Endodermal cell (in vitro differentiated cells): Measurements from ENCODE around the gene CASKIN2. TPM values are rescaled to one million over a fixed set of nuclear protein-coding genes. Genes with fewer than 3 reads are reported as not detected.

ENCODE experiments used
- DNase-seq: peaks from one replicate; pipeline ENCODE4 v3.0.0-alpha.2; 2017
- H3K27ac ChIP-seq: 2 replicates; pipeline ENCODE4 v1.5.1; 2013; ENCODE audit warnings: mild to moderate bottlenecking, low read depth, low read length, moderate library complexity
- H3K27me3 ChIP-seq: 2 replicates; pipeline ENCODE4 v1.6.1; 2013; ENCODE audit warnings: mild to moderate bottlenecking, low read length, moderate library complexity; ENCODE audit not compliant: insufficient read depth, control insufficient read depth, poor library complexity, severe bottlenecking
- H3K36me3 ChIP-seq: 2 replicates; pipeline ENCODE4 v1.7.0; 2013; ENCODE audit warnings: mild to moderate bottlenecking, low read length, moderate library complexity; ENCODE audit not compliant: control insufficient read depth, insufficient read depth
- H3K4me1 ChIP-seq: one replicate; pipeline ENCODE4 v1.7.0; 2013; ENCODE audit warnings: low read length; ENCODE audit not compliant: control insufficient read depth, insufficient read depth
- H3K4me3 ChIP-seq: 2 replicates; pipeline ENCODE4 v1.5.1; 2013; ENCODE audit warnings: mild to moderate bottlenecking, low read length, moderate library complexity
- H3K9ac ChIP-seq: 2 replicates; pipeline ENCODE4 v1.6.1; 2013; ENCODE audit warnings: mild to moderate bottlenecking, low read length, moderate library complexity; ENCODE audit not compliant: poor library complexity, severe bottlenecking; ENCODE audit errors: extremely low read depth
- H3K9me3 ChIP-seq: 2 replicates; pipeline ENCODE4 v1.6.1; 2013; ENCODE audit warnings: mild to moderate bottlenecking, low read length, moderate library complexity; ENCODE audit not compliant: control insufficient read depth
- H3K27ac Mint-ChIP-seq: 2 replicates; pipeline ENCODE4 v1.8.0; 2020; ENCODE audit warnings: mixed read lengths
- H3K27me3 Mint-ChIP-seq: 2 replicates; pipeline ENCODE4 v1.8.0; 2021; ENCODE audit warnings: mild to moderate bottlenecking, mixed read lengths; ENCODE audit not compliant: insufficient read depth
- H3K36me3 Mint-ChIP-seq: 2 replicates; pipeline ENCODE4 v1.8.0; 2020; ENCODE audit warnings: low read depth, mixed read lengths
- H3K4me1 Mint-ChIP-seq: 2 replicates; pipeline ENCODE4 v1.8.0; 2020; ENCODE audit warnings: mixed read lengths
- H3K4me3 Mint-ChIP-seq: 2 replicates; pipeline ENCODE4 v1.8.0; 2020; ENCODE audit warnings: mild to moderate bottlenecking, moderate library complexity, mixed read lengths
- H3K9me3 Mint-ChIP-seq: 2 replicates; pipeline ENCODE4 v1.8.0; 2020; ENCODE audit warnings: mild to moderate bottlenecking, mixed read lengths
- WGBS, 2 experiments: methylation state at CpG; one replicate each; pipeline versions ENCODE4 v1.1.5 to v1.1.7; 2013; ENCODE audit warnings: missing lambda C conversion rate in 2 of 2, mixed read lengths in 1 of 2; ENCODE audit not compliant: insufficient coverage in 1 of 2, insufficient read length in 1 of 2; 5-methylcytosine and 5-hydroxymethylcytosine counted together
- total RNA-seq, 2 donors: library from RNA; stranded (reverse); fragmentation: NEBNext Ultra II Directional in 1 of 2; extraction: Animal tissue kit (Norgen Biotek cat#: 25700) in 1 of 2; gene quantifications; 2 replicates in 1 of 2; 3 replicates in 1 of 2; pipeline ENCODE4 v1.2.1, GENCODE V29; 2021
- TF ChIP-seq, protein P1 (sequence below): fragments of 200-600 bp; sonication (generic); conservative IDR thresholded peaks from 2 replicates; pipeline ENCODE4 v1.5.0; 2021; ENCODE audit warnings: antibody characterized with exemption, mild to moderate bottlenecking

The CASKIN2 gene
- total RNA-seq, 2 donors from 2014 or later: 26.4 to 31.0 TPM

DNA sequence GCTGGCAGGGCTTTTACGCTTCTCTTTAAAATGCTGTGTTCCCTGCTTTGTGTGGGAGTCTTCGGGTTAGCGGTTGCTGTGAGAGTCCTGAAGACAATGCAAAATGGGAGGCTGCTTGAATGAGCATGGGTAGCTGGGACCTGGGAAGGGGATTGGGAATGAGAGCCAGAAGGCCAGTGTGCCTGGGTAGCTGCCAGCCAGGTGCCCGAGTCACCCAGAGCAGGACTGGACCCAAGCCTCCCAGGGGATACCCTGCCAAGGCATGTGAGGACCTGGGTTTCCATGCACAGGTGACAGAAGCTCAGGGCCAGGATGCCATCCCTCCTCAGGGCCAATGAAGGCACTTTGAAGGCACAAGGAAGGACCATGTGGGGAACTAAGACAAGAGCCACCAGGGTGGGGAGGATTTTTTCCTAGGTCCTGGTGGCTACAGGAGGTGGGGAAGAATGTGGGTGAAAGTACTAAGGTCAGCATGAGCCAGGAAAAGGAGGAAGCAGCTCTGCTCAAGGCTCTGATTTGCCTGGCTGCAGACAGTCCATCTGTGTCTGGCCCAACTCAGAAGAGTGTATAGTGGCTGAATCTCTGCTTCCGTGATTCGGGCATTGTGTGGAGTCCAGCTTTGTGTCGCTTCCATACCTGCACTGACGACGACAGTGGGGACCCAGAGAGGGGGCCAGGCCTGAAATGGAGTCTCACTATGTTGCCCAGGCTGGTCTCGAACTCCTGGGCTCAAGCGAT lies 38.4 kb downstream of the CASKIN2 start:
- Histone ChIP-seq H3K4me3 (no peak overlapping the region), H3K27me3 (peaks cover 51% of the 10 kb centered on the region), H3K9ac (no peak overlapping the region), H3K27ac (peak overlapping the region; percentile 68), H3K36me3 (peaks cover 15% of the 10 kb centered on the region), H3K9me3 (no peaks in the 10 kb centered on the region), H3K4me1 (peaks cover 7% of the 10 kb centered on the region)
- Mint-ChIP-seq H3K4me1 (peaks cover 29% of the 10 kb centered on the region), H3K27ac (no peak overlapping the region), H3K36me3 (peaks cover 33% of the 10 kb centered on the region), H3K9me3 (no peaks in the 10 kb centered on the region), H3K4me3 (no peak overlapping the region), H3K27me3 (peaks cover 54% of the 10 kb centered on the region)
- peak; percentile 35 for DNase-seq
- 82 to 84% methylated on average over 11 of the region's 11 CpGs for WGBS, 2 experiments
- TF ChIP-seq, protein P1, sequence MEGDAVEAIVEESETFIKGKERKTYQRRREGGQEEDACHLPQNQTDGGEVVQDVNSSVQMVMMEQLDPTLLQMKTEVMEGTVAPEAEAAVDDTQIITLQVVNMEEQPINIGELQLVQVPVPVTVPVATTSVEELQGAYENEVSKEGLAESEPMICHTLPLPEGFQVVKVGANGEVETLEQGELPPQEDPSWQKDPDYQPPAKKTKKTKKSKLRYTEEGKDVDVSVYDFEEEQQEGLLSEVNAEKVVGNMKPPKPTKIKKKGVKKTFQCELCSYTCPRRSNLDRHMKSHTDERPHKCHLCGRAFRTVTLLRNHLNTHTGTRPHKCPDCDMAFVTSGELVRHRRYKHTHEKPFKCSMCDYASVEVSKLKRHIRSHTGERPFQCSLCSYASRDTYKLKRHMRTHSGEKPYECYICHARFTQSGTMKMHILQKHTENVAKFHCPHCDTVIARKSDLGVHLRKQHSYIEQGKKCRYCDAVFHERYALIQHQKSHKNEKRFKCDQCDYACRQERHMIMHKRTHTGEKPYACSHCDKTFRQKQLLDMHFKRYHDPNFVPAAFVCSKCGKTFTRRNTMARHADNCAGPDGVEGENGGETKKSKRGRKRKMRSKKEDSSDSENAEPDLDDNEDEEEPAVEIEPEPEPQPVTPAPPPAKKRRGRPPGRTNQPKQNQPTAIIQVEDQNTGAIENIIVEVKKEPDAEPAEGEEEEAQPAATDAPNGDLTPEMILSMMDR: no peak

DNA sequence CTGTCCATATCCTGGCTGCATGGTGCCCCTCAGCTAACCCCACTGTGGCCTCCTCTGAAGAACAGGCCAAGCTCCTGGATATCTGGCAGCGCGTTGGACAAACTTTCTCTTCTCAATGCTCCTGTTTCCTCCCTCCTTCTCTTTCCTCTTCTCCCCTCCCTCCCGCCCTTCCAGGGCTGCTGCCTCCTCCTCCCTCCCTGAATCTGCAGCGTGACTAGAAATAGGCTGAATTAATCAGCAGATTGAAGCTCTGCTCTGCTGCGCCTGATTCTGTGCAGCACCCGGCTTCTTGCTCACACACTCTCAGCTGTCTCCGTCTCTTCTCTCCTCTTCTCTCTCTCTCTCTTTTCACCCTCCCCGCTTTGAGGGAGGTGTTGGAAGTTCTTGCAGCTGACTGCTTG lies 39.1 kb downstream of the CASKIN2 start:
- peaks cover 47% of the 10 kb centered on the region for H3K27me3 Mint-ChIP-seq
- TF ChIP-seq, protein P1: no peak
- H3K27me3 ChIP-seq: peaks cover 45% of the 10 kb centered on the region
- H3K9ac ChIP-seq: no peak overlapping the region
- no peak overlapping the region for H3K4me3 Mint-ChIP-seq
- H3K36me3 Mint-ChIP-seq: peaks cover 37% of the 10 kb centered on the region
- H3K27ac ChIP-seq: peak overlapping the region; percentile 68
- DNase-seq: no peak
- H3K9me3 ChIP-seq: no peaks in the 10 kb centered on the region
- H3K4me3 ChIP-seq: no peak overlapping the region
- no peak overlapping the region for H3K27ac Mint-ChIP-seq
- H3K9me3 Mint-ChIP-seq: no peaks in the 10 kb centered on the region
- H3K4me1 ChIP-seq: peaks cover 3% of the 10 kb centered on the region
- peaks cover 23% of the 10 kb centered on the region for H3K4me1 Mint-ChIP-seq
- H3K36me3 ChIP-seq: peaks cover 15% of the 10 kb centered on the region
- WGBS, 2 experiments: 69 to 91% methylated on average over 5 to 8 of the region's 8 CpGs

DNA sequence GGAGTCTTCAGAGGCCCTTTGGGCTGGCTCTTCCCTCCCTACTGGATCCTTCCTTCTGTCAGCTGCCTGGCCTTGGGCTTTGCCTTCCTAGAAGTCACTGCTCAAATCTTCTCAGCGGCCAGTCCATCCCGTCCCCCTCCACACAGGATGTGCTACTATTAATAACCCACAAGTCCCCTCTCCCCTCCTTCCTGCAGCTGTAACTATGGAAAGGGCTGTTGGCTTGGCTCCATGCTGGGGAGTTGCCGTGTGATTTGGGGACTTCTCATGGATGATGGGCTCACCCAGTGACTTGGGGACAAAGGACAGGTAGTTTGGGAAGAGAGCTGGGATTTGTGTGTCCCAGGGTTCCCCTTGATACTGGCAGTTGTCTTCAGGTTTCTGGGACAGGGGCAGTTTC lies 39.5 kb downstream of the CASKIN2 start:
- peak; percentile 41 for DNase-seq
- Mint-ChIP-seq H3K27me3 (peaks cover 45% of the 10 kb centered on the region), H3K9me3 (no peaks in the 10 kb centered on the region), H3K27ac (no peak overlapping the region), H3K36me3 (peaks cover 37% of the 10 kb centered on the region), H3K4me1 (peaks cover 19% of the 10 kb centered on the region), H3K4me3 (no peak overlapping the region)
- Histone ChIP-seq H3K36me3 (peaks cover 15% of the 10 kb centered on the region), H3K27me3 (peaks cover 45% of the 10 kb centered on the region), H3K4me3 (no peak overlapping the region), H3K27ac (peak overlapping the region; percentile 72), H3K9me3 (no peaks in the 10 kb centered on the region), H3K9ac (no peak overlapping the region), H3K4me1 (peaks cover 3% of the 10 kb centered on the region)
- WGBS, 2 experiments: 90% methylated on average over 3 of the region's 3 CpGs; no CpG with 5 or more reads in 1 of the 2 experiments
- TF ChIP-seq, protein P1: no peak
